PC-3 (cell line): ENCODE results near the gene ANO4. TPM values are rescaled to one million over a fixed set of nuclear protein-coding genes. Genes with fewer than 3 reads are reported as not detected.

Experiments
- ATAC-seq: fragments of 200-7000 bp; cut with Tn5 transposase; 2 replicates; pipeline ENCODE4 v1.9.1; 2020; ENCODE audit warnings: mild to moderate bottlenecking, moderate library complexity
- BruUV-seq: library from RNA; stranded (reverse); fragments of 400-500 nt; replicated peaks from 2 replicates; lab custom pipeline; 2021; lab: Mats Ljungman, UMichigan
- CTCF ChIA-PET: fragments of 300-600 bp; sonication (Branson Sonifier 250); formaldehyde crosslinking; loops from one replicate; lab custom pipeline; 2022; ENCODE audit warnings: antibody characterized with exemption; lab: Charles Lee
- POLR2A ChIA-PET: fragments of 300-600 bp; sonication (Branson Sonifier 250); formaldehyde crosslinking; loops from one replicate; lab custom pipeline; 2022; ENCODE audit warnings: antibody characterized with exemption; ENCODE audit not compliant: unreplicated experiment; lab: Charles Lee
- DNase-seq: peaks from one replicate; pipeline ENCODE4 v3.0.0-alpha.2; 2015
- H2AFZ ChIP-seq: fragments of 300-600 bp; sonication (generic); 2 replicates; pipeline ENCODE4 v1.6.0; 2016; ENCODE audit warnings: antibody characterized with exemption, low read length
- H3F3A ChIP-seq: fragments of 300-600 bp; sonication (generic); one replicate; pipeline ENCODE4 v1.6.0; 2017; ENCODE audit warnings: antibody characterized with exemption, low read length, control low read depth, mild to moderate bottlenecking; ENCODE audit not compliant: unreplicated experiment
- H3K27ac ChIP-seq: fragments of 300-600 bp; sonication (generic); 2 replicates; pipeline ENCODE4 v1.5.1; 2016; ENCODE audit warnings: mild to moderate bottlenecking, low read length
- H3K27me3 ChIP-seq: fragments of 300-600 bp; sonication (generic); 2 replicates; pipeline ENCODE4 v1.6.1; 2016; ENCODE audit warnings: low read length, mixed read lengths
- H3K36me3 ChIP-seq: fragments of 300-600 bp; sonication (generic); 2 replicates; pipeline ENCODE4 v1.6.1; 2016; ENCODE audit warnings: low read depth, mixed run types, low read length, mixed read lengths
- H3K4me1 ChIP-seq: fragments of 300-600 bp; sonication (generic); 2 replicates; pipeline ENCODE4 v1.5.1; 2016; ENCODE audit warnings: low read length; ENCODE audit not compliant: insufficient read depth
- H3K4me2 ChIP-seq: fragments of 300-600 bp; sonication (generic); 2 replicates; pipeline ENCODE4 v1.6.0; 2016; ENCODE audit warnings: low read length
- H3K4me3 ChIP-seq: fragments of 300-600 bp; sonication (generic); 2 replicates; pipeline ENCODE4 v1.5.1; 2016; ENCODE audit warnings: mild to moderate bottlenecking, low read length, mixed read lengths
- H3K79me2 ChIP-seq: fragments of 300-600 bp; sonication (generic); 2 replicates; pipeline ENCODE4 v1.6.1; 2017; ENCODE audit warnings: low read length, mixed read lengths
- H3K9ac ChIP-seq: fragments of 300-600 bp; sonication (generic); 2 replicates; pipeline ENCODE4 v1.6.0; 2016; ENCODE audit warnings: mild to moderate bottlenecking, low read length
- H3K9me2 ChIP-seq: fragments of 300-600 bp; sonication (generic); replicated peaks from 2 replicates; pipeline ENCODE4 v1.6.1; 2016; ENCODE audit warnings: mixed run types, low read length, mixed read lengths
- H3K9me3 ChIP-seq: fragments of 300-600 bp; sonication (generic); 2 replicates; pipeline ENCODE4 v1.6.1; 2016; ENCODE audit warnings: low read length, mixed read lengths
- H4K20me1 ChIP-seq: fragments of 300-600 bp; sonication (generic); 2 replicates; pipeline ENCODE4 v1.6.1; 2016; ENCODE audit warnings: low read length, mixed read lengths
- EZH2 ChIP-seq: fragments of 300-600 bp; sonication (generic); IDR thresholded peaks from one replicate; pipeline ENCODE4 v1.6.1; 2017; ENCODE audit warnings: antibody characterized with exemption, mild to moderate bottlenecking, low read length; ENCODE audit not compliant: unreplicated experiment
- EZH2phosphoT487 ChIP-seq: fragments of 300-600 bp; sonication (generic); IDR thresholded peaks from 2 replicates; pipeline ENCODE4 v1.6.1; 2018; ENCODE audit warnings: mild to moderate bottlenecking, antibody characterized with exemption, low read length, borderline replicate concordance
- intact Hi-C: fragments of 100-400 bp; cut with micrococcal nuclease; formaldehyde crosslinking; loops from 2 replicates; pipeline ENCODE4 v1.9.0; 2023
- total RNA-seq: library from RNA; depleted of rRNA; stranded (reverse); fragments of >200 nt; gene quantifications from 2 replicates; pipeline ENCODE4 v1.2.3, GENCODE V29; 2014
- TF ChIP-seq, protein P1 (sequence below): fragments of 300-600 bp; sonication (generic); conservative IDR thresholded peaks from 2 replicates; pipeline ENCODE4 v1.5.1; 2017; ENCODE audit warnings: antibody characterized with exemption, low read depth, mild to moderate bottlenecking, low read length

The ANO4 gene
- total RNA-seq, 1 experiment from 2014 or later: not detected

DNA sequence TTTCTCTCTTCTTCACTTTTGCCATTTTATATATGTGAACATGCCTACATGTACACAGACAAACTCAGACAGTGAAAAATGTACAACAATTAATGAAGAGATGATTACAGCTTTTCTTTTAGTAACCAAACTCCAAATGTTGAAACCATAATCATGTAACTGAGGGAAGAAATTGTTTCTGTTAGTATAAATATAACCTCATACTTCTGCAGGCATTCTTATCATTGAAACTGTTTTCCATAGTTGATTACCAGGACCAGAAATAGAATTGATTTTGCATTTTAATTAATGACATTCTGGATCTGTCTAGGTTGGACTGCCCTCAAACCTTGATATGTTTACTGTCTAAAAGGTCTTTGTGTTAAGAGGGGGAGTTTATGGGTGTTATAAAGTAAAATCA is 3.2 kb downstream of the ANO4 start:
- intact Hi-C loops: no loop called here
- H3K9ac ChIP-seq: no peak overlapping the region
- ChIA-PET CTCF (interaction anchor here (0.6 to 0.7 kb wide), 2 partner anchors 1037 to 1666 kb away, joined by 5 to 6 read pairs; no protein-coding TSS in a partner anchor), POLR2A (no interaction called here)
- no peaks in the 10 kb centered on the region for H3K79me2 ChIP-seq
- no peak overlapping the region for H3K27ac ChIP-seq
- H3K4me3 ChIP-seq: no peak overlapping the region
- no TSS peak for BruUV-seq
- no peaks in the 10 kb centered on the region for H3K9me2 ChIP-seq
- ATAC-seq (no peak), DNase-seq (no peak)
- H3F3A ChIP-seq: no peaks in the 10 kb centered on the region
- no peaks in the 10 kb centered on the region for H3K36me3 ChIP-seq
- H3K27me3 ChIP-seq: peaks cover 45% of the 10 kb centered on the region
- TF ChIP-seq, protein P1, sequence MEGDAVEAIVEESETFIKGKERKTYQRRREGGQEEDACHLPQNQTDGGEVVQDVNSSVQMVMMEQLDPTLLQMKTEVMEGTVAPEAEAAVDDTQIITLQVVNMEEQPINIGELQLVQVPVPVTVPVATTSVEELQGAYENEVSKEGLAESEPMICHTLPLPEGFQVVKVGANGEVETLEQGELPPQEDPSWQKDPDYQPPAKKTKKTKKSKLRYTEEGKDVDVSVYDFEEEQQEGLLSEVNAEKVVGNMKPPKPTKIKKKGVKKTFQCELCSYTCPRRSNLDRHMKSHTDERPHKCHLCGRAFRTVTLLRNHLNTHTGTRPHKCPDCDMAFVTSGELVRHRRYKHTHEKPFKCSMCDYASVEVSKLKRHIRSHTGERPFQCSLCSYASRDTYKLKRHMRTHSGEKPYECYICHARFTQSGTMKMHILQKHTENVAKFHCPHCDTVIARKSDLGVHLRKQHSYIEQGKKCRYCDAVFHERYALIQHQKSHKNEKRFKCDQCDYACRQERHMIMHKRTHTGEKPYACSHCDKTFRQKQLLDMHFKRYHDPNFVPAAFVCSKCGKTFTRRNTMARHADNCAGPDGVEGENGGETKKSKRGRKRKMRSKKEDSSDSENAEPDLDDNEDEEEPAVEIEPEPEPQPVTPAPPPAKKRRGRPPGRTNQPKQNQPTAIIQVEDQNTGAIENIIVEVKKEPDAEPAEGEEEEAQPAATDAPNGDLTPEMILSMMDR: no peak
- TF ChIP-seq EZH2: no peak
- TF ChIP-seq EZH2phosphoT487: no peak
- H3K4me1 ChIP-seq: no peaks in the 10 kb centered on the region
- H2AFZ ChIP-seq: no peak overlapping the region
- H3K4me2 ChIP-seq: no peak overlapping the region
- no peaks in the 10 kb centered on the region for H4K20me1 ChIP-seq
- H3K9me3 ChIP-seq: no peaks in the 10 kb centered on the region

DNA sequence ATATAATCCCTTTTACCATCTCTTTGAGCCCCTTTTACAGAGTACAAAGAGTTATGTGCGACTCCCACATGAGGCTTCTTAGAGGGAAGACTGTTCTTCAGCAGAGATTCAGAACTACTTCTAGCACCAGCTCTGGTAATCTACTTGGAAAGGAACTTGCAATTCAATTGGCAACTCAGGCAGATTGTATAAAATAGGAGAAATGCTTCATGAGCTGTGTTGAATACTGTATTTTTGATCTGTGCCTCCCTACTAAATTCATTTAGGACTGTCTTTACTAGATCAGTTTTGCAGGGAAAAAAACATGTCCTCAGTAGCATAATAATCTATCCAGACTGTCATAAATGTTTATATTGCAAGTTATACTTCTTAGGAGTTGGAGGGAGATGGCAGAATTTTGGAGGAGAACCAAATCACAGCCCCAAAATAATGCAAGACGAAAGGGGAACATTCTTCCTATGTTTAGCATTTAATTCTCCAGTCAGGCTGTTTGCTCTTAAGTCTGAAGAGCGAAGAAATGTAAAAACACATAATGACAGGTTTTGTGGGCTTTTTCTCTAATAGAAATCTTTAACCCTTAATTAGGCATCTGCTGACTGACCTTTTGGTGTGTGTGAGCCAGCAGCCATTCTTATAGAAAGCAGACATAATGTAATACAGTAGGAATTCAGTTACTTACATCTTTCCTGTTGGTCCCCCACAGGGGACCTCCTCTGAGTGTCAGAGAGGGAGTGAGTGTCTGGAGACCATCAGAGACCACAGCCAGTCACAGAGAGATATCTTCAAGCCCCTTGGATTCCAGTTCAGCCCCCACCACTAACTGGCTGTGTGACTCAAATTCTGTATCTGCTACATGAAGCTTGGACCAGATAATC is 3.9 kb downstream of the ANO4 start:
- H3K4me2 ChIP-seq: no peak overlapping the region
- CTCF ChIA-PET: no interaction called here
- no peaks in the 10 kb centered on the region for H3K79me2 ChIP-seq

More for the DNA sequence above, 3.9 kb downstream of the ANO4 start:
- DNase-seq: no peak
- no peaks in the 10 kb centered on the region for H3F3A ChIP-seq
- H3K27ac ChIP-seq: no peak overlapping the region
- H3K27me3 ChIP-seq: peaks cover 45% of the 10 kb centered on the region
- H3K9me3 ChIP-seq: no peaks in the 10 kb centered on the region
- no peak overlapping the region for H3K4me3 ChIP-seq
- H3K36me3 ChIP-seq: no peaks in the 10 kb centered on the region
- no peaks in the 10 kb centered on the region for H4K20me1 ChIP-seq
- intact Hi-C loops: no loop called here
- H2AFZ ChIP-seq: no peak overlapping the region
- no peaks in the 10 kb centered on the region for H3K9me2 ChIP-seq
- BruUV-seq: no TSS peak
- POLR2A ChIA-PET: no interaction called here
- no peaks in the 10 kb centered on the region for H3K4me1 ChIP-seq
- TF ChIP-seq, protein P1: no peak
- no peak for TF ChIP-seq EZH2phosphoT487
- no peak for TF ChIP-seq EZH2
- ATAC-seq: no peak
- no peak overlapping the region for H3K9ac ChIP-seq
